Esophagus muscularis mucosa (tissue), 4 donors: Measurements from ENCODE around the gene ADPRHL1. TPM values are rescaled to one million over a fixed set of nuclear protein-coding genes. Genes with fewer than 3 reads are reported as not detected.

Source experiments
- DNase-seq: peaks from one replicate; pipeline ENCODE4 v3.0.0-alpha.2; 2017; ENCODE audit errors: extremely low spot score
- H3K27ac ChIP-seq, 4 donors: fragments of 200-600 bp; sonication (generic); replicated peaks in 1 of 4; 1 replicate in 3 of 4; 2 replicates in 1 of 4; pipeline ENCODE4 v1.5.1; 2016 to 2019; ENCODE audit warnings: mild to moderate bottlenecking in 1 of 4
- H3K27me3 ChIP-seq, 4 donors: fragments of 200-600 bp; sonication (generic); one replicate each; pipeline versions ENCODE4 v1.5.1 to v1.6.0; 2016 to 2019
- H3K36me3 ChIP-seq, 4 donors: fragments of 200-600 bp; sonication (generic); one replicate each; pipeline ENCODE4 v1.5.1; 2016 to 2019
- H3K4me1 ChIP-seq, 4 donors: fragments of 200-600 bp; sonication (generic); one replicate each; pipeline ENCODE4 v1.5.1; 2016 to 2019
- H3K4me3 ChIP-seq, 4 donors: fragments of 200-600 bp; sonication (generic); 1 replicate in 2 of 4; 2 replicates in 2 of 4; pipeline ENCODE4 v1.5.1; 2016 to 2019; ENCODE audit warnings: mild to moderate bottlenecking in 4 of 4, moderate library complexity in 1 of 4
- H3K9me3 ChIP-seq, 4 donors: fragments of 200-600 bp; sonication (generic); 1 replicate in 3 of 4; 2 replicates in 1 of 4; pipeline ENCODE4 v1.5.1; 2016 to 2019
- CTCF ChIP-seq, 3 experiments: fragments of 200-600 bp in 2 of 3; fragments of 450-650 bp in 1 of 3; sonication (generic) in 2 of 3; IDR thresholded peaks; one replicate each; pipeline ENCODE4 v1.5.1; 2017 to 2019; ENCODE audit warnings: antibody characterized with exemption in 3 of 3, mild to moderate bottlenecking in 2 of 3, moderate library complexity in 1 of 3
- EP300 ChIP-seq: sonication (generic); formaldehyde crosslinking; IDR thresholded peaks from one replicate; pipeline ENCODE4 v1.6.1; 2017; ENCODE audit warnings: antibody characterized with exemption
- POLR2A ChIP-seq: fragments of 450-650 bp; IDR thresholded peaks from one replicate; pipeline ENCODE4 v1.6.1; 2017; ENCODE audit warnings: antibody characterized with exemption, moderate library complexity, mild to moderate bottlenecking, low read depth
- POLR2AphosphoS5 ChIP-seq, 2 donors: sonication (generic); formaldehyde crosslinking; IDR thresholded peaks; one replicate each; pipeline ENCODE4 v1.6.1; 2017; ENCODE audit warnings: antibody characterized with exemption in 2 of 2
- WGBS: methylation state at CpG from one replicate; pipeline ENCODE4 v1.1.5; 2018; 5-methylcytosine and 5-hydroxymethylcytosine counted together
- intact Hi-C: fragments of 100-400 bp; cut with DNase I; formaldehyde crosslinking; loops from one replicate; pipeline ENCODE4 v1.15.1; 2023
- total RNA-seq, 4 donors: library from RNA; depleted of rRNA; stranded (reverse); fragments of >200 nt; gene quantifications; one replicate each; pipeline versions ENCODE4 v1.1.0 to v1.2.1, GENCODE V29; 2016

The ADPRHL1 gene
- total RNA-seq, 4 donors from 2014 or later = 6.9 to 26.2 (median 11.0) TPM

DNA sequence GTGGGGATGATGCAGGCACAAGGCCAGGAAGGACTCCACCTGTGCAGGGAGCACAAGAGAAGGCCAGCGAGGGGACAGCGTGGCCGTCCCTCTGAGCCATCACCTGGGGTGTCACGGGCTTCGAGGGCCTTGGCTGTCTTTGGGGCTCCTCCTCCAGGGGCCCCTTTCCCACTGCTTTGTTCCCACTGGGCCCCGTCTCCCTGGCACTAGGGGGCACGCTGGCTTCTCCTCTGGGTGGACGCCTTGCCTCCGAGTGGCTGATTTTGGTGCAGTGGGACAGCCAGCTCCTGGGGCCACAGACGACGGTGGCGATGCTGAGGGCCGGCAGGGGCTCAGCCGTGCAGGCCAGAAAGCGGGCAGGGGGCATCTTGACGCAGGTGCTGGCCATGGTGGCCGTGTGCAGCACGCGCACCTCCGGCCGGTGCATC lies 46.2 kb downstream of the ADPRHL1 start:
- intact Hi-C loops = no loop called here
- Histone ChIP-seq H3K9me3 (no peaks in the 10 kb centered on the region), H3K4me3 (no peak overlapping the region), H3K27ac (no peak overlapping the region), H3K4me1 (peaks cover 23 to 40% (median 28%) of the 10 kb centered on the region in 4 donors), H3K36me3 (peaks cover 0 to 32% (median 0%) of the 10 kb centered on the region in 4 donors), H3K27me3 (peaks cover 0 to 66% (median 0%) of the 10 kb centered on the region in 4 donors)
- 92% methylated on average over 7 of the region's 21 CpGs for WGBS
- DNase-seq = no peak
- no peak for TF ChIP-seq EP300

GRCh38 chr13:113406321-113407102 lies 46.8 kb downstream of the ADPRHL1 start:
- intact Hi-C loops = no loop called here
- no peak overlapping the region for H3K27ac ChIP-seq
- no peak for DNase-seq

DNA sequence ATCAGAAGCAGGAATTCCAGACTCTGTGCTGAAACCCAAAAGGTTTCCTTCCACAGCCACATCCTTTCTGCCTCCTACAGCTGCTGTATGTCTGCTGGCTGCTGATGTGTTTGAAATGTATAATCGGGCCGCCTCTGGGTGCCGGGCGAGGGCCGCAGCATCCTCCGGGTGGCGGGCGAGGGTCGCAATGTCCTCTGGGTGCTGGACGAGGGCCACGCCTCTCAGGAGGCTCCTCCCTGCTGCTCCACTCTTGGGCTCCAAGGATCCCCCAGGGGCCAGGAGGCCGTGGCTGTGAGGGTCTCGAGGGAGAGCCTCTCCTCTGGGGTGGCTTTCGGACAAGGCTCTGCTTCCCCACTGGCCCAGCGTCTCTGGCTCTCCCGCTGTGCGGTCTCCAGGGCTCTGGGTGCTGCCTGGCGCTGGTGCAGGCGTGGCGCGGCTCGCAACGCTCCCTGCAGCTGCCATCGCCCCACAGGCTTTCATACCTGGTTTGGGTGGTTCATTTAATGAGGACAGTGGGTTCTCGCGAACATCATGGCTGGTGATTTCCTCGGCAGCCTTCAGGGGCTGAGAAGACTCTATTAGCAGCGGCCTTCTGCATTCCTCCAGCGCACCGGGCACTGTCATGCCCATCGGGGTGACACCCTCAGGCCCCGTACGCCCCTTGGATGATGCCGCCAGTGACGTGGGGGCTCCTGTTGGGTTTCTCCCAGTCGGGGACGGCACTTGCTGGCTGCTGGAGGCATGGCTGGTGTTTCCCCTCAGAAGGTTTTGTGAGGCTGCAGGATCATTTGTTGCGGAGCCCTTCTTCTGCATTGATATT lies 47.6 kb downstream of the ADPRHL1 start:
- Histone ChIP-seq H3K4me3 (no peak overlapping the region), H3K4me1 (peaks cover 20 to 36% (median 27%) of the 10 kb centered on the region in 4 donors), H3K9me3 (no peaks in the 10 kb centered on the region), H3K27ac (no peak overlapping the region), H3K27me3 (peaks cover 0 to 77% (median 0%) of the 10 kb centered on the region in 4 donors), H3K36me3 (peaks cover 0 to 32% (median 0%) of the 10 kb centered on the region in 4 donors)
- no peak for TF ChIP-seq POLR2AphosphoS5 (IDR thresholded peaks at IDR 0.05)
- TF ChIP-seq CTCF (IDR thresholded peaks at IDR 0.05) = no peak
- no peak for TF ChIP-seq POLR2A
- TF ChIP-seq EP300 = no peak
- intact Hi-C loops = no loop called here
- WGBS = 74% methylated on average over 8 of the region's 38 CpGs
- DNase-seq = no peak

More at GRCh38 chr13:113406321-113407102, 46.8 kb downstream of the ADPRHL1 start:
- 86% methylated on average over 21 of the region's 28 CpGs for WGBS
- Histone ChIP-seq H3K9me3 (no peaks in the 10 kb centered on the region), H3K36me3 (peaks cover 0 to 32% (median 0%) of the 10 kb centered on the region in 4 donors), H3K4me1 (peaks cover 20 to 38% (median 27%) of the 10 kb centered on the region in 4 donors), H3K4me3 (no peak overlapping the region), H3K27me3 (peaks cover 0 to 72% (median 0%) of the 10 kb centered on the region in 4 donors)
- TF ChIP-seq POLR2A (no peak), POLR2AphosphoS5 (IDR thresholded peaks at IDR 0.05) (no peak), EP300 (no peak), CTCF (IDR thresholded peaks at IDR 0.05) (no peak)

GRCh38 chr13:113404723-113405471 lies 48.4 kb downstream of the ADPRHL1 start:
- H3K27ac ChIP-seq = peak overlapping the region in 1 of 4 donors; percentile 45
- peaks cover 12 to 28% (median 24%) of the 10 kb centered on the region in 4 donors for H3K4me1 ChIP-seq
- WGBS = 96% methylated on average over 18 of the region's 34 CpGs
- no peak for TF ChIP-seq CTCF (IDR thresholded peaks at IDR 0.05)
- no peak for TF ChIP-seq POLR2AphosphoS5 (IDR thresholded peaks at IDR 0.05)
- TF ChIP-seq EP300 = no peak
- no peak for TF ChIP-seq POLR2A
- no peaks in the 10 kb centered on the region for H3K9me3 ChIP-seq
- intact Hi-C loops = no loop called here
- DNase-seq = no peak
- peaks cover 0 to 69% (median 0%) of the 10 kb centered on the region in 4 donors for H3K27me3 ChIP-seq
- H3K4me3 ChIP-seq = no peak overlapping the region
- peaks cover 0 to 32% (median 0%) of the 10 kb centered on the region in 4 donors for H3K36me3 ChIP-seq
